ENCODE measurements around the gene LCN2.

Gene LCN2

GRCh38 chr9:128149951-128150593 is 819 bp downstream of the LCN2 start:
- DNase-seq (ENCODE audit: low read depth in 2 of 2, low spot score in 1 of 2): no peak

- no peak for DNase-seq (ENCODE audit: low read depth in 2 of 2, low spot score in 1 of 2)
Observed at GRCh38 chr9:128150594-128151308, 1.5 kb downstream of the LCN2 start.

- DNase-seq (ENCODE audit: low read depth in 2 of 2, low spot score in 1 of 2): no peak
Observed at GRCh38 chr9:128151309-128152132, 2.3 kb downstream of the LCN2 start.

GRCh38 chr9:128152133-128153059 is 3.1 kb downstream of the LCN2 start:
- no peak for DNase-seq (ENCODE audit: low read depth in 2 of 2, low spot score in 1 of 2)

GRCh38 chr9:128153060-128153946 is 4.0 kb downstream of the LCN2 start:
- no peak for DNase-seq (ENCODE audit: low read depth in 2 of 2, low spot score in 1 of 2)

GRCh38 chr9:128153947-128154695 is 4.9 kb downstream of the LCN2 start:
- no peak for DNase-seq (ENCODE audit: low read depth in 2 of 2, low spot score in 1 of 2)

GRCh38 chr9:128155736-128156500 is 6.7 kb downstream of the LCN2 start:
- no peak for DNase-seq (ENCODE audit: low read depth in 2 of 2, low spot score in 1 of 2)

- DNase-seq (ENCODE audit: low read depth in 2 of 2, low spot score in 1 of 2): no peak
Observed at GRCh38 chr9:128159522-128159783, 10.2 kb downstream of the LCN2 start.

GRCh38 chr9:128159784-128160602 is 10.7 kb downstream of the LCN2 start, which contains the start of gene BBLN:
TSS of gene BBLN (plus strand) at chr9:128160265. CDS start at chr9:128160408, 143 bp downstream.
- DNase-seq (ENCODE audit: low read depth in 2 of 2, low spot score in 1 of 2): peak; percentile 85 to 87

- DNase-seq (ENCODE audit: low read depth in 2 of 2, low spot score in 1 of 2): peak in 1 of 2 donors; percentile 10
Observed at GRCh38 chr9:128160603-128160987, 11.3 kb downstream of the LCN2 start.

- no peak for DNase-seq (ENCODE audit: low read depth in 2 of 2, low spot score in 1 of 2)
Observed at GRCh38 chr9:128161215-128161902, 12.1 kb downstream of the LCN2 start.

- DNase-seq (ENCODE audit: low read depth in 2 of 2, low spot score in 1 of 2): no peak
Observed at GRCh38 chr9:128162215-128163026, 13.2 kb downstream of the LCN2 start.

- no peak for DNase-seq (ENCODE audit: low read depth in 2 of 2, low spot score in 1 of 2)
Observed at GRCh38 chr9:128163027-128163515, 13.8 kb downstream of the LCN2 start.

- DNase-seq (ENCODE audit: low read depth in 2 of 2, low spot score in 1 of 2): no peak
Observed at GRCh38 chr9:128163523-128164306, 14.5 kb downstream of the LCN2 start.

- no peak for DNase-seq (ENCODE audit: low read depth in 2 of 2, low spot score in 1 of 2)
Observed at GRCh38 chr9:128164307-128164885, 15.1 kb downstream of the LCN2 start.

Data from stimulated activated CD8-positive, alpha-beta memory T cell treated with anti-CD3 and anti-CD28 coated beads, Interleukin-4, amount 100 ng/mL, for 1 hour (primary cell).